OCI-LY1 (cell line): ENCODE measurements around the gene SLC5A11.

Experiments used
- H2AFZ ChIP-seq: fragments of 200-600 bp; sonication (generic), shearing (Covaris generic); 2 replicates; pipeline ENCODE4 v1.6.0; 2014; ENCODE audit warnings: antibody characterized with exemption, mild to moderate bottlenecking, low read length
- H3F3A ChIP-seq: fragments of 200-600 bp; sonication (generic), shearing (Covaris generic); 2 replicates; pipeline ENCODE4 v1.6.0; 2014; ENCODE audit warnings: mild to moderate bottlenecking, antibody characterized with exemption, low read length, moderate library complexity; ENCODE audit not compliant: insufficient read depth
- H3K27ac ChIP-seq: fragments of 200-600 bp; sonication (generic); 2 replicates; pipeline ENCODE4 v1.5.1; 2014; ENCODE audit warnings: low read length, mixed run types, mild to moderate bottlenecking, low read depth; ENCODE audit not compliant: poor library complexity, severe bottlenecking
- H3K27me3 ChIP-seq: fragments of 200-600 bp; sonication (generic); 2 replicates; pipeline ENCODE4 v1.6.0; 2014; ENCODE audit warnings: antibody characterized with exemption, mild to moderate bottlenecking, low read length, moderate library complexity; ENCODE audit not compliant: insufficient read depth
- H3K36me3 ChIP-seq: fragments of 200-600 bp; sonication (generic); 2 replicates; pipeline ENCODE4 v1.6.1; 2014; ENCODE audit warnings: mild to moderate bottlenecking, antibody characterized with exemption, low read length, moderate library complexity, mixed read lengths; ENCODE audit not compliant: insufficient read depth
- H3K4me1 ChIP-seq: fragments of 200-600 bp; sonication (generic); 2 replicates; pipeline ENCODE4 v1.5.1; 2014; ENCODE audit warnings: mild to moderate bottlenecking, low read length, moderate library complexity; ENCODE audit not compliant: insufficient read depth, severe bottlenecking
- H3K4me2 ChIP-seq: fragments of 200-600 bp; sonication (generic), shearing (Covaris generic); 2 replicates; pipeline ENCODE4 v1.6.1; 2014; ENCODE audit warnings: low read length
- H3K4me3 ChIP-seq: fragments of 200-600 bp; sonication (generic); 2 replicates; pipeline ENCODE4 v1.5.1; 2014; ENCODE audit warnings: low read length, low read depth, mild to moderate bottlenecking, mixed read lengths; ENCODE audit not compliant: poor library complexity, severe bottlenecking
- H3K79me2 ChIP-seq: fragments of 200-600 bp; shearing (Covaris generic); 2 replicates; pipeline ENCODE4 v1.6.1; 2016; ENCODE audit warnings: mixed run types, low read length, mixed read lengths; ENCODE audit not compliant: insufficient read depth
- H3K9ac ChIP-seq: fragments of 200-600 bp; sonication (generic), shearing (Covaris generic); 2 replicates; pipeline ENCODE4 v1.6.1; 2014; ENCODE audit warnings: mild to moderate bottlenecking, low read length, mixed read lengths
- H3K9me2 ChIP-seq: fragments of 200-600 bp; sonication (generic), shearing (Covaris generic); 2 replicates; pipeline ENCODE4 v1.6.1; 2014; ENCODE audit warnings: low read depth, mild to moderate bottlenecking, low read length, mixed read lengths
- H3K9me3 ChIP-seq: fragments of 200-600 bp; shearing (Covaris generic); 2 replicates; pipeline ENCODE4 v1.6.1; 2014; ENCODE audit warnings: low read length, mixed read lengths
- H4K20me1 ChIP-seq: fragments of 200-600 bp; sonication (generic), shearing (Covaris generic); 2 replicates; pipeline ENCODE4 v1.6.0; 2016; ENCODE audit warnings: mild to moderate bottlenecking, low read length; ENCODE audit not compliant: insufficient read depth
- CTCF ChIP-seq: fragments of 200-600 bp; sonication (generic), shearing (Covaris generic); IDR thresholded peaks from 2 replicates; pipeline ENCODE4 v1.5.1; 2017; ENCODE audit warnings: mild to moderate bottlenecking, antibody characterized with exemption, low read length, moderate library complexity, mixed read lengths
- EZH2 ChIP-seq: fragments of 200-600 bp; sonication (generic), shearing (Covaris generic); IDR thresholded peaks from 2 replicates; pipeline ENCODE4 v1.8.0; 2017; ENCODE audit warnings: borderline replicate concordance, mixed run types, mild to moderate bottlenecking, antibody characterized with exemption, low read length, moderate library complexity, mixed read lengths

Gene SLC5A11

GRCh38 chr16:24931091-24931490 is 85.3 kb downstream of the SLC5A11 start:
- Histone ChIP-seq H3K9me3 (no peaks in the 10 kb centered on the region), H2AFZ (no peak overlapping the region), H3K4me2 (no peak overlapping the region), H3F3A (no peaks in the 10 kb centered on the region), H4K20me1 (no peaks in the 10 kb centered on the region), H3K4me1 (no peaks in the 10 kb centered on the region), H3K27ac (no peak overlapping the region), H3K36me3 (peaks cover 16% of the 10 kb centered on the region), H3K79me2 (no peaks in the 10 kb centered on the region), H3K4me3 (no peak overlapping the region), H3K27me3 (no peaks in the 10 kb centered on the region), H3K9me2 (no peaks in the 10 kb centered on the region), H3K9ac (no peak overlapping the region)
- TF ChIP-seq CTCF (no peak), EZH2 (no peak)

- Histone ChIP-seq H3K9ac (no peak overlapping the region), H3K4me1 (no peaks in the 10 kb centered on the region), H3K27ac (no peak overlapping the region), H3F3A (no peaks in the 10 kb centered on the region), H3K79me2 (no peaks in the 10 kb centered on the region), H3K4me2 (no peak overlapping the region), H3K4me3 (no peak overlapping the region), H2AFZ (no peak overlapping the region), H3K27me3 (no peaks in the 10 kb centered on the region), H4K20me1 (no peaks in the 10 kb centered on the region), H3K9me3 (no peaks in the 10 kb centered on the region), H3K36me3 (peaks cover 24% of the 10 kb centered on the region), H3K9me2 (no peaks in the 10 kb centered on the region)
- TF ChIP-seq EZH2: no peak
Measured at GRCh38 chr16:24935336-24935735, 89.6 kb downstream of the SLC5A11 start.

- Histone ChIP-seq H3K4me3 (no peak overlapping the region), H3K9me3 (no peaks in the 10 kb centered on the region), H3K79me2 (no peaks in the 10 kb centered on the region), H4K20me1 (no peaks in the 10 kb centered on the region), H3K9ac (no peak overlapping the region), H3K27me3 (no peaks in the 10 kb centered on the region), H3K4me2 (no peak overlapping the region), H3K27ac (no peak overlapping the region), H3F3A (no peaks in the 10 kb centered on the region), H3K9me2 (no peaks in the 10 kb centered on the region), H3K36me3 (peaks cover 24% of the 10 kb centered on the region; the same call in 1 of the 2 replicates), H3K4me1 (no peaks in the 10 kb centered on the region), H2AFZ (no peak overlapping the region)
- TF ChIP-seq CTCF: no peak
- TF ChIP-seq EZH2: no peak
Measured at GRCh38 chr16:24936151-24936550, 90.4 kb downstream of the SLC5A11 start.

- Histone ChIP-seq H3K27me3 (no peaks in the 10 kb centered on the region), H3K36me3 (peaks cover 35% of the 10 kb centered on the region), H3K4me2 (no peak overlapping the region), H2AFZ (no peak overlapping the region), H3K9ac (no peak overlapping the region), H4K20me1 (no peaks in the 10 kb centered on the region), H3F3A (no peaks in the 10 kb centered on the region), H3K4me3 (no peak overlapping the region), H3K4me1 (no peaks in the 10 kb centered on the region), H3K9me3 (no peaks in the 10 kb centered on the region), H3K9me2 (no peaks in the 10 kb centered on the region), H3K79me2 (no peaks in the 10 kb centered on the region), H3K27ac (no peak overlapping the region)
- TF ChIP-seq EZH2: no peak
Measured at GRCh38 chr16:24939224-24939623, 93.5 kb downstream of the SLC5A11 start.
